Measurements from ENCODE around the gene SIGLEC15. TPM values are rescaled to one million over a fixed set of nuclear protein-coding genes. Genes with fewer than 3 reads are reported as not detected.

Gene SIGLEC15
- total and polyA plus RNA-seq, 10 of the 15 experiments (the other 5 are each of a cell fraction or from before 2014, with no cell fraction given) = 0.09 to 0.45 TPM; not detected in 8

- TF ChIP-seq ZNF592 (IDR thresholded peaks at IDR 0.05) = no peak
Observed at GRCh38 chr18:45828917-45829811, 3.7 kb downstream of the SIGLEC15 start (continued).

- SMC1A ChIA-PET (ENCODE audit: uncharacterized antibody, unreplicated experiment) = interaction anchor here (0.8 to 0.9 kb wide), 2 partner anchors 24 to 42 kb away, joined by 3 to 4 read pairs; no protein-coding TSS in a partner anchor
- H3K27me3 ChIP-seq (replicated peaks in 1 of 2; ENCODE audit: control insufficient read depth in 2 of 2, insufficient read depth in 2 of 2, low read length in 1 of 2) = no peaks in the 10 kb centered on the region
- POLR2A ChIA-PET = no interaction called here
- H3K79me2 ChIP-seq (ENCODE audit: control insufficient read depth, insufficient read depth, low read length) = no peaks in the 10 kb centered on the region
- peaks cover 18% of the 10 kb centered on the region for H3K4me1 ChIP-seq (ENCODE audit: control insufficient read depth, insufficient read depth, low read length)
- no peak overlapping the region for H3K9ac ChIP-seq (ENCODE audit: control insufficient read depth, insufficient read depth, low read length)
- CTCF ChIA-PET = interaction anchor here (1.4 to 1.7 kb wide), 2 partner anchors 20 to 50 kb away, joined by 3 to 7 read pairs; no protein-coding TSS in a partner anchor
- intact Hi-C loops (cut with micrococcal nuclease; ENCODE audit: unreplicated experiment) = no loop called here
- no peak overlapping the region for H3K27ac ChIP-seq (ENCODE audit: control insufficient read depth, insufficient read depth)
- no peak for FAIRE-seq
- RAD21 ChIA-PET (ENCODE audit: unreplicated experiment) = no interaction called here
- 41% methylated on average over 7 of the region's 9 CpGs for WGBS (ENCODE audit: insufficient coverage, insufficient replicate concordance, low lambda C conversion rate, missing lambda C conversion rate)
- TF ChIP-seq TCF7 (IDR thresholded peaks at IDR 0.05; ENCODE audit: borderline replicate concordance) (no peak), ATF2 (IDR thresholded peaks at IDR 0.05; ENCODE audit: low read length) (no peak), EZH2 (IDR thresholded peaks at IDR 0.05; ENCODE audit: borderline replicate concordance, control insufficient read depth, low read depth, low read length) (no peak), ZNF274 (IDR thresholded peaks at IDR 0.05; ENCODE audit: insufficient read depth, insufficient read length) (no peak), ETV6 (conservative IDR thresholded peaks at IDR 0.05 in 1 of 2, IDR thresholded peaks at IDR 0.05 in 1 of 2; ENCODE audit: borderline replicate concordance in 1 of 2, low read depth in 1 of 2) (no peak)
- no peaks in the 10 kb centered on the region for H3K9me3 ChIP-seq (replicated peaks; ENCODE audit: control insufficient read depth, insufficient read depth, low read length)
- H3K4me2 ChIP-seq (ENCODE audit: control insufficient read depth, insufficient read depth) = no peak overlapping the region
- H3K36me3 ChIP-seq (ENCODE audit: control insufficient read depth in 2 of 2, insufficient read depth in 2 of 2, low read length in 1 of 2) = no peaks in the 10 kb centered on the region
- no peak overlapping the region for H3K4me3 ChIP-seq
- BruUV-seq (replicated peaks) = no TSS peak
- ATAC-seq = no peak
- H2AFZ ChIP-seq (ENCODE audit: control insufficient read depth, low read depth, low read length) = no peak overlapping the region
- in situ Hi-C loops (cut with MboI) = no loop called here
- no peaks in the 10 kb centered on the region for H4K20me1 ChIP-seq (ENCODE audit: control insufficient read depth, insufficient read depth)
- no peak for DNase-seq (ENCODE audit: low read depth, low spot score)
Observed at GRCh38 chr18:45829855-45830254, 4.4 kb downstream of the SIGLEC15 start.

Data from GM12878 (cell line).